HG02623 (cell line): ENCODE results near the gene HTT.

Experiments
- ATAC-seq: cut with Tn5 transposase; IDR thresholded peaks from one replicate; pipeline ENCODE4 v1.9.1; 2021; ENCODE audit warnings: moderate library complexity; ENCODE audit not compliant: unreplicated experiment

HTT gene

DNA sequence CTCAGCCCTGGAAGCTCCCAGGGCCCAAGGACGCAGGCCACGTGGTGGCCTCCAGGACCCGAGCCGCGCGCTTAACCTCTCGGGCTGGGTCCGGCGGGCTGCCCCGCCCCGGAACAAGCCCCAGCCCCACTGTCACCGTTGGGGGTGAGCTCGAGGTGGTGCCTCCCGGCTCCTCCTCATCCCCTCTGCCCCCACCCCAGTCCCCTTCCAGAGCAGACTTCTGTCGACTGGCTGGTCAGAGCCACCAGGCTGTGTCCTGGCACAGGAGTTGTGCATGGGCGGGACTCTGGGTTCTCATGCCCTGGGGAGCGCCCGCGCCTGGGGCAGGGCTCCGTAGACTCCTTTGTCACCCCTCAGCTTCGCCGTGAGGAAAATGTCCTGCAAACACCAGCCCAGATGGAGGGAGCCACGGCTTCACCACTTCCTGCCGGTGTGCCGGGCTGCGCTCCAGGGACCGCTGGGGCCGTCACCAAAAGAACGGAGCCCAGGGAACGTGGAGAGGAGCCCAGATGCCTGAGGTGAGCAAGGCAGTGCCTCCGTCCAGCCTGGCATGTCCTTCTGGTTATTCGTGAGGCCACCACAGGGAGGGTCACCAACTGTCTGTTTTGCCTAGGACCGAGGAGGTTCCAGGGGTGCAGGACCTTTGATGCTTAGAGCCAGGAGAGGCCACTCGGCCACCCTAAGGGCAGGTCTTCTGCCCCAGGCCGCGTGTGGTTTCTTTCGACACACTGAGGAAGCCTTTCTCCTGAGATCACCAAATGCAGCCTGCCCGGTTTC, 211.3 kb downstream of the HTT start:
- ATAC-seq: no peak

DNA sequence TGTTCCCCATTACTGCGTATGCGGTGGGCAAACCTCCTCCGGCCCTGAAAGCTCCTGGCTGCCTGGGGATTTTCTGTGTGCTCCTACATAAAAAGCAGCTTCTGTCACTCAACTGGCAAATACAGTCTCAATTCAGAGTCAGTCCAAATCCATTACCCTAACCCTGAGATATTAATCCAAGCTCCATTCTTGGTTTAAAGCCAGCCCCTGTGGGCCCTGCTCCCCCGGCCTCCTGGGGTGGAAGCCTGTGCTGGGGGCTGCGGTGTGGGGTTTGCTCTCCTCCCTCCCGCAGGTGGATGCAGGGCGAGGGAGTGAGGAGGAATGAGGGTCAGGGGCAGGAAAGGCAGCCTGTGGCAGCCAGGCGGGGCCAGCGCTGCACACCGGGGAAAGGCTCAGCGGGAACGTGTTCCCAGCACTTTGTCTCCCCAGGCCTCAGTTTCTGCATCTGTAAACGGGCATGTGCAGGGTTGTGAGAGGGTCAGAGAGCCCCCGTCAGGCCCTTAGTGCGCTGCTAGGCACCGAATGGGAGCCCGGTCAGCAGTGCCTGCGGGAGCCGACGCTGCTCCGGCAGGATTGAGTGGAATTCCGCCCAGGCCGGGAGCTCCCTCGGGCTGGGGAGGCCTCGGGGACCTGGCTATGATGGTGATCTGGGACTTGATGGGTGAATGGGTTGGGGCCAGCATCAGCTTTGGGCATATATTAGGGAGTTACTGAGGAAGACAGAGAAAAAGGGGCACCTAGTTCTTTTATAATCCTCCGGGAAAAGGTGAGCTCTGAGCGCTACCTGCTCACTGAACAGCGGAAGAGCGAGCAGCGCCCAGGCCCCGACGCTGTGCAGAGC, 212.1 kb downstream of the HTT start:
- peak; percentile 79 for ATAC-seq

- no peak for ATAC-seq
These were observed 212.9 kb downstream of the HTT start for GRCh38 chr4:3287271-3287971.

GRCh38 chr4:3287972-3288570, 213.6 kb downstream of the HTT start:
- no peak for ATAC-seq

GRCh38 chr4:3288571-3289094, 214.2 kb downstream of the HTT start:
- no peak for ATAC-seq

DNA sequence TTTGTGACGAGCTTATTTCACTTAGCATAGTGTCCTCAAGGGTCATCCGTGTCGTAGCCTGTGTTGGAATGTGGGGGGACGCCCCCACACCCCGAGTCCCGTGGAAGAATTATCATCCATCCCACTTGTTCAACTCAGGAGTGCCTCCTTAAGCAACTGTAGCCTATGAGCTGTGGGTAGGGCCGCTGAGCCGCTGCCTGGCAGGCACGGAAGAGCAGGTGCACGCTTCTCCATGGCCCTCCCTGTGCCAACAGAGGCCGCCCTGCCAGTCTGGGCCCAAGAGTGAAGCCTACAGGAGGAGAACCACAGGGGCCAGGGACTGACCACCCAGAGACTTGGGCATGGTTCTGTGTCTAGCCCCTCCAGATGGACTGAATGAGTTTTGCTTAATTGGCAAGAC, 216.0 kb downstream of the HTT start:
- no peak for ATAC-seq

GRCh38 chr4:3290889-3291321, 216.4 kb downstream of the HTT start:
- ATAC-seq: no peak

GRCh38 chr4:3291411-3291968, 217.0 kb downstream of the HTT start:
- ATAC-seq: no peak

GRCh38 chr4:3291969-3292570, 217.6 kb downstream of the HTT start:
- ATAC-seq: no peak

DNA sequence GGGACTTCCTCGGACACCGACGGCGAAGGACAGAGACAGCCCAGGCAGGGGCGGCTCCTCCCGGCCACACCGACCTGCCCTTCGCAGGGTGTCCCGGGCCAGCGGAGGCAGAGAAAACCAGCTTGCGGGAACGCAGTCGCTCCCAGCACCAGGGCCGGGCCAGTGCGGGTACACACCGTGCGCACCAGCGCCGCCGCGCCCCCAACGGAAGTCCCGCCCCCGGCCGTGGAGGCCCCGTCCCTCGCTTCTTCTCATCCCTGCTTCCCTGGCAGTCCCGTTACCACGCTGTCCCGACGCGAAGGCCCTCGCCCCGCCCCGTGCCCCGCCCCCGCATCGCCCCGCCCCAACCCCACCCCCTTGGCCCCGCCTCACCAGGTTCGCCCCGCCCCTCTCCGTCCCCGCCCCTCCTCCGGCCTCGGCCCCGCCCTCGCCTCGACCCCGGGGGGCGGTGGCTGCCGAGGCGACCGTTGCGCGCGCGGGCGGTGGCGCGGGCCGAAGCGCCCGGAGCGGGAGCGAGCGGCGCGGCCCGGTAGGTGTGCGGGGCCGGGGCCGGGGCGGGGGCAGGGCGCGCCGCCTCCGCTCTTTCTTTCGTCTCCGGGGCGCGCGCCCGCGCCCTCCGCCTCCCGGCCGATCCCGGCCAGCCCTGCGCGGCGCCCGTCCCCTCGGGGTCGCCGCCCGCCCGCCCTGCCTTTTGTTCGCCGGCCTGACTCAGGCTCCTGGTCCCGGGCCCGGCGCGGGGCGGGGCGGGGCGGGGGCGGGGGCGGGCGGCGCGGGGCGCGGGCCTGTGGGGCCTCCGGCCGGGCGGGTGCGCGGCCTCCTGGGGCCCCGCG, 218.3 kb downstream of the HTT start, which contains the start of gene RGS12:
Gene RGS12, plus strand, starts transcription at position 451 of the 830 bp plus-strand sequence. CDS start 23,150 bp downstream, outside the sequence.
- peak; percentile 80 for ATAC-seq
